K562 (cell line): Measurements from ENCODE around the gene PTOV1. TPM values are rescaled to one million over a fixed set of nuclear protein-coding genes. Genes with fewer than 3 reads are reported as not detected.

Source experiments
- CCNT2 ChIP-seq: IDR thresholded peaks from 2 replicates; pipeline ENCODE4 v1.6.1; 2011; ENCODE audit warnings: borderline replicate concordance, low read depth, mild to moderate bottlenecking, moderate library complexity, mixed read lengths, low read length; ENCODE audit not compliant: insufficient read length; ENCODE audit errors: extremely low read depth
- PTBP1 ChIP-seq: fragments of 200-400 bp; formaldehyde crosslinking; IDR thresholded peaks from 2 replicates; pipeline ENCODE4 v1.6.1; 2017; ENCODE audit warnings: low read depth, low read length
- SMAD4 ChIP-seq: fragments of 250-450 bp; sonication (Bioruptor Pico); conservative IDR thresholded peaks from 2 replicates; pipeline ENCODE4 v1.8.0; 2021; ENCODE audit warnings: inconsistent platforms, mild to moderate bottlenecking, moderate library complexity
- ZNF274 ChIP-seq: IDR thresholded peaks from 2 replicates; pipeline ENCODE4 v1.6.1; 2011; ENCODE audit warnings: low read depth, mild to moderate bottlenecking, low read length, moderate library complexity, borderline replicate concordance
- ZNF41 ChIP-seq: fragments of 250-450 bp; sonication (Bioruptor Pico); conservative IDR thresholded peaks from 2 replicates; pipeline ENCODE4 v1.4.0; 2020; ENCODE audit warnings: mild to moderate bottlenecking
- polyA plus RNA-seq, 8 experiments: library from polyadenylated mRNA; depleted of rRNA in 4 of 8; stranded (reverse) in 5 of 8; unstranded in 3 of 8; fragments of >200 nt; fragmentation: Nextera tagmentation in 2 of 8; fragmentation: Illumina TruSeq in 1 of 8; extraction: Ambion mirVana in 2 of 8; extraction: Trizol in 1 of 8; gene quantifications; 2 replicates each; pipeline versions ENCODE4 v1.2.1 to v1.2.3, GENCODE V29; 2011 to 2014; ENCODE audit warnings: inconsistent platforms in 1 of 8, missing spikeins in 1 of 8
- total RNA-seq, 7 experiments: library from RNA; depleted of rRNA in 6 of 7; stranded (reverse); fragments of >200 nt in 6 of 7; fragmentation: Illumina TruSeq in 2 of 7; extraction: Trizol in 2 of 7; gene quantifications; 2 replicates each; pipeline versions ENCODE4 v1.2.1 to v1.2.3, GENCODE V29; 2011 to 2021; ENCODE audit warnings: low replicate concordance in 1 of 7
- TF ChIP-seq, protein P1 (sequence below), 2 experiments: fragments of 450-650 bp in 1 of 2; sonication (generic) in 1 of 2; formaldehyde crosslinking in 1 of 2; IDR thresholded peaks; 2 replicates each; pipeline versions ENCODE4 v1.7.1 to v1.9.0; 2016 to 2022; ENCODE audit warnings: inconsistent platforms in 1 of 2, mild to moderate bottlenecking in 1 of 2, missing genetic modification reagents in 1 of 2
- TF ChIP-seq, protein P2 (sequence below): sonication (generic); formaldehyde crosslinking; IDR thresholded peaks from 2 replicates; pipeline ENCODE4 v1.8.0; 2023; ENCODE audit warnings: missing genetic modification reagents, mild to moderate bottlenecking, borderline replicate concordance
- TF ChIP-seq, protein P3 (sequence below): sonication (generic); formaldehyde crosslinking; IDR thresholded peaks from 2 replicates; pipeline ENCODE4 v1.5.0; 2020; ENCODE audit warnings: missing genetic modification reagents

Gene PTOV1
- total and polyA plus RNA-seq, 9 of the 15 experiments (the other 6 are each of a cell fraction or from before 2014, with no cell fraction given): 4.9 to 169 (median 43.5) TPM

DNA sequence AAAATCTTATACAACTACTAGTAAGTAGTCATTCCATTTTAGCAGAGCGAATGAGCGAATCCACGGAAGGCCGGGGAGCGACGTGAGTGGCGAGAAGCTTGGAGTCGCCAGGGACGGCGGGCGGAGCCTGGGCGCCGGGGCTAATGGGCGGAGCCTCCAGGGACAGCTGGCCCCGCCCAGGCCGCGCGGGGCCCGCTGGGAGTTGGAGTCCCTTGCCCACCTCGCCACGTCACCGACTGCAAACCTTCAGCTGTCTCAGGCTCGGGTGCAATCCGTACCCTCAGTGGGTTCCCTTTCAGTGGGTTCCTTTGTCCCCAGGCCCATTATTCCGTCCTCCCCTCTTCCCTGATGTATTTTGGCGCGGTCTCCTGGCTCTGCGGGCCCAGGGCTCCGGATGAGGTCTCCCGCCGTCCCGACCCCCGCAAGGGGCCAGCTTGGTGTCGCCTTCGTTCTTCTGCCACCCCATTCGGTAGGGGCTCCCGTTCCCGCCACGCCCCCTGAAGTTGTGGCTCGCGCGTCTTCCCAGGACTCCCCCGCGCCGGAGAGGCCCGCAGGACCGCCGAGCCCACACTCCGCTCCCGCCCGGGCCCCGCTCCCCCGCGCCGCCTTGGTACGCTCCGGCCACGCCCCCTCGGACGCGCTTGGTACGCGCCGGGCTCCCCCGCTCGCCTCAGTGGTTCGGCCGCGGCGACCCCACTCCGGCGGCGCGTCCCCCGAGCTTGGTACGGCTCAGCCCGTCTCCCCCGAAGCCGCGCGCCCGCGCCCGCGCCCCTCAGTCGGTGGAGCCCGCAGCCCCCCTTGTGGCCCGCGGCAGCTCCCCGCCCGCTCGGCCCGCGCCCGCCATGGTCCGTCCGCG is at the start of gene PTOV1 (continued):
- TF ChIP-seq, protein P1, sequence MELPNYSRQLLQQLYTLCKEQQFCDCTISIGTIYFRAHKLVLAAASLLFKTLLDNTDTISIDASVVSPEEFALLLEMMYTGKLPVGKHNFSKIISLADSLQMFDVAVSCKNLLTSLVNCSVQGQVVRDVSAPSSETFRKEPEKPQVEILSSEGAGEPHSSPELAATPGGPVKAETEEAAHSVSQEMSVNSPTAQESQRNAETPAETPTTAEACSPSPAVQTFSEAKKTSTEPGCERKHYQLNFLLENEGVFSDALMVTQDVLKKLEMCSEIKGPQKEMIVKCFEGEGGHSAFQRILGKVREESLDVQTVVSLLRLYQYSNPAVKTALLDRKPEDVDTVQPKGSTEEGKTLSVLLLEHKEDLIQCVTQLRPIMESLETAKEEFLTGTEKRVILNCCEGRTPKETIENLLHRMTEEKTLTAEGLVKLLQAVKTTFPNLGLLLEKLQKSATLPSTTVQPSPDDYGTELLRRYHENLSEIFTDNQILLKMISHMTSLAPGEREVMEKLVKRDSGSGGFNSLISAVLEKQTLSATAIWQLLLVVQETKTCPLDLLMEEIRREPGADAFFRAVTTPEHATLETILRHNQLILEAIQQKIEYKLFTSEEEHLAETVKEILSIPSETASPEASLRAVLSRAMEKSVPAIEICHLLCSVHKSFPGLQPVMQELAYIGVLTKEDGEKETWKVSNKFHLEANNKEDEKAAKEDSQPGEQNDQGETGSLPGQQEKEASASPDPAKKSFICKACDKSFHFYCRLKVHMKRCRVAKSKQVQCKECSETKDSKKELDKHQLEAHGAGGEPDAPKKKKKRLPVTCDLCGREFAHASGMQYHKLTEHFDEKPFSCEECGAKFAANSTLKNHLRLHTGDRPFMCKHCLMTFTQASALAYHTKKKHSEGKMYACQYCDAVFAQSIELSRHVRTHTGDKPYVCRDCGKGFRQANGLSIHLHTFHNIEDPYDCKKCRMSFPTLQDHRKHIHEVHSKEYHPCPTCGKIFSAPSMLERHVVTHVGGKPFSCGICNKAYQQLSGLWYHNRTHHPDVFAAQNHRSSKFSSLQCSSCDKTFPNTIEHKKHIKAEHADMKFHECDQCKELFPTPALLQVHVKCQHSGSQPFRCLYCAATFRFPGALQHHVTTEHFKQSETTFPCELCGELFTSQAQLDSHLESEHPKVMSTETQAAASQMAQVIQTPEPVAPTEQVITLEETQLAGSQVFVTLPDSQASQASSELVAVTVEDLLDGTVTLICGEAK (IDR thresholded peaks at IDR 0.05): peak; percentile 48
- TF ChIP-seq, protein P1 (CRISPR knock-in tag; IDR thresholded peaks at IDR 0.05): no peak
- peak; percentile 73 for TF ChIP-seq CCNT2
- TF ChIP-seq, protein P2, sequence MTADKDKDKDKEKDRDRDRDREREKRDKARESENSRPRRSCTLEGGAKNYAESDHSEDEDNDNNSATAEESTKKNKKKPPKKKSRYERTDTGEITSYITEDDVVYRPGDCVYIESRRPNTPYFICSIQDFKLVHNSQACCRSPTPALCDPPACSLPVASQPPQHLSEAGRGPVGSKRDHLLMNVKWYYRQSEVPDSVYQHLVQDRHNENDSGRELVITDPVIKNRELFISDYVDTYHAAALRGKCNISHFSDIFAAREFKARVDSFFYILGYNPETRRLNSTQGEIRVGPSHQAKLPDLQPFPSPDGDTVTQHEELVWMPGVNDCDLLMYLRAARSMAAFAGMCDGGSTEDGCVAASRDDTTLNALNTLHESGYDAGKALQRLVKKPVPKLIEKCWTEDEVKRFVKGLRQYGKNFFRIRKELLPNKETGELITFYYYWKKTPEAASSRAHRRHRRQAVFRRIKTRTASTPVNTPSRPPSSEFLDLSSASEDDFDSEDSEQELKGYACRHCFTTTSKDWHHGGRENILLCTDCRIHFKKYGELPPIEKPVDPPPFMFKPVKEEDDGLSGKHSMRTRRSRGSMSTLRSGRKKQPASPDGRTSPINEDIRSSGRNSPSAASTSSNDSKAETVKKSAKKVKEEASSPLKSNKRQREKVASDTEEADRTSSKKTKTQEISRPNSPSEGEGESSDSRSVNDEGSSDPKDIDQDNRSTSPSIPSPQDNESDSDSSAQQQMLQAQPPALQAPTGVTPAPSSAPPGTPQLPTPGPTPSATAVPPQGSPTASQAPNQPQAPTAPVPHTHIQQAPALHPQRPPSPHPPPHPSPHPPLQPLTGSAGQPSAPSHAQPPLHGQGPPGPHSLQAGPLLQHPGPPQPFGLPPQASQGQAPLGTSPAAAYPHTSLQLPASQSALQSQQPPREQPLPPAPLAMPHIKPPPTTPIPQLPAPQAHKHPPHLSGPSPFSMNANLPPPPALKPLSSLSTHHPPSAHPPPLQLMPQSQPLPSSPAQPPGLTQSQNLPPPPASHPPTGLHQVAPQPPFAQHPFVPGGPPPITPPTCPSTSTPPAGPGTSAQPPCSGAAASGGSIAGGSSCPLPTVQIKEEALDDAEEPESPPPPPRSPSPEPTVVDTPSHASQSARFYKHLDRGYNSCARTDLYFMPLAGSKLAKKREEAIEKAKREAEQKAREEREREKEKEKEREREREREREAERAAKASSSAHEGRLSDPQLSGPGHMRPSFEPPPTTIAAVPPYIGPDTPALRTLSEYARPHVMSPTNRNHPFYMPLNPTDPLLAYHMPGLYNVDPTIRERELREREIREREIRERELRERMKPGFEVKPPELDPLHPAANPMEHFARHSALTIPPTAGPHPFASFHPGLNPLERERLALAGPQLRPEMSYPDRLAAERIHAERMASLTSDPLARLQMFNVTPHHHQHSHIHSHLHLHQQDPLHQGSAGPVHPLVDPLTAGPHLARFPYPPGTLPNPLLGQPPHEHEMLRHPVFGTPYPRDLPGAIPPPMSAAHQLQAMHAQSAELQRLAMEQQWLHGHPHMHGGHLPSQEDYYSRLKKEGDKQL (CRISPR knock-in tag): no peak
- TF ChIP-seq, protein P3, sequence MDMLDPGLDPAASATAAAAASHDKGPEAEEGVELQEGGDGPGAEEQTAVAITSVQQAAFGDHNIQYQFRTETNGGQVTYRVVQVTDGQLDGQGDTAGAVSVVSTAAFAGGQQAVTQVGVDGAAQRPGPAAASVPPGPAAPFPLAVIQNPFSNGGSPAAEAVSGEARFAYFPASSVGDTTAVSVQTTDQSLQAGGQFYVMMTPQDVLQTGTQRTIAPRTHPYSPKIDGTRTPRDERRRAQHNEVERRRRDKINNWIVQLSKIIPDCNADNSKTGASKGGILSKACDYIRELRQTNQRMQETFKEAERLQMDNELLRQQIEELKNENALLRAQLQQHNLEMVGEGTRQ (CRISPR knock-in tag): no peak
- TF ChIP-seq ZNF274: no peak
- TF ChIP-seq ZNF41: no peak
- TF ChIP-seq SMAD4 (CRISPR knock-in tag): peak; percentile 64
- no peak for TF ChIP-seq PTBP1
